Adrenal gland (tissue), 12 donors: ENCODE measurements around the gene PRPF19. TPM values are rescaled to one million over a fixed set of nuclear protein-coding genes. Genes with fewer than 3 reads are reported as not detected.

ENCODE experiments used
- DNase-seq, 7 donors: peaks; one replicate each; pipeline ENCODE4 v3.0.0-alpha.2; 2019 to 2020
- H3K27ac ChIP-seq, 5 donors: fragments of 200-600 bp; sonication (generic) in 4 of 5; 1 replicate in 3 of 5; 2 replicates in 2 of 5; pipeline versions ENCODE4 v1.5.1 to v1.8.0; 2016 to 2020; ENCODE audit warnings: mild to moderate bottlenecking in 1 of 5
- H3K27me3 ChIP-seq: fragments of 200-600 bp; 2 replicates; pipeline ENCODE4 v1.8.0; 2021
- H3K36me3 ChIP-seq, 2 donors: fragments of 200-600 bp; replicated peaks in 1 of 2; 1 replicate in 1 of 2; 2 replicates in 1 of 2; pipeline versions ENCODE4 v1.5.1 to v1.8.0; 2018 to 2022
- H3K4me1 ChIP-seq, 2 donors: fragments of 200-600 bp; replicated peaks in 1 of 2; 1 replicate in 1 of 2; 2 replicates in 1 of 2; pipeline versions ENCODE4 v1.5.1 to v1.8.0; 2018 to 2021
- H3K4me3 ChIP-seq, 4 donors: fragments of 200-600 bp; sonication (generic) in 3 of 4; one replicate each; pipeline ENCODE4 v1.5.1; 2016 to 2018
- H3K9me3 ChIP-seq, 3 donors: fragments of 200-600 bp; sonication (generic) in 1 of 3; replicated peaks in 1 of 3; 1 replicate in 2 of 3; 2 replicates in 1 of 3; pipeline versions ENCODE4 v1.5.1 to v1.8.0; 2016 to 2021
- CTCF ChIP-seq, 6 experiments: fragments of 450-650 bp in 4 of 6; fragments of 200-600 bp in 2 of 6; sonication (generic) in 1 of 6; IDR thresholded peaks; 1 replicate in 5 of 6; 2 replicates in 1 of 6; pipeline versions ENCODE4 v1.5.1 to v1.8.0; 2016 to 2021; ENCODE audit warnings: antibody characterized with exemption in 6 of 6, mild to moderate bottlenecking in 2 of 6, moderate library complexity in 1 of 6
- POLR2A ChIP-seq, 2 donors: fragments of 450-650 bp; IDR thresholded peaks; one replicate each; pipeline ENCODE4 v1.6.1; 2017; ENCODE audit warnings: antibody characterized with exemption in 2 of 2, mild to moderate bottlenecking in 2 of 2, moderate library complexity in 1 of 2
- WGBS, 4 donors: extraction: QIAGEN DNeasy Blood & Tissue Kit in 2 of 4; methylation state at CpG; one replicate each; pipeline versions ENCODE4 v1.1.5 to v1.1.7; 2013 to 2017; 5-methylcytosine and 5-hydroxymethylcytosine counted together
- intact Hi-C, 2 donors: fragments of 100-400 bp; cut with DNase I; formaldehyde crosslinking; loops; one replicate each; pipeline versions ENCODE4 v1.14.1 to v1.15.0; 2022 to 2023
- polyA plus RNA-seq, 3 donors: library from polyadenylated mRNA; stranded (reverse); fragments of 200-250 nt in 2 of 3; fragments of 350-450 nt in 1 of 3; fragmentation: Illumina TruSeq in 1 of 3; extraction: RNeasy Lipid Tissue Mini Kit (QIAGEN cat#74804) in 1 of 3; gene quantifications; one replicate each; pipeline ENCODE4 v1.2.3, GENCODE V29; 2013 to 2014
- total RNA-seq, 9 donors: library from RNA; depleted of rRNA in 4 of 9; stranded (reverse); fragments of >200 nt in 4 of 9; fragments of 120-200 nt in 1 of 9; fragmentation: NEBNext Ultra II Directional in 1 of 9; extraction: Animal tissue kit (Norgen Biotek cat#: 25700) in 1 of 9; gene quantifications; one replicate each; pipeline versions ENCODE4 v1.1.0 to v1.2.4, GENCODE V29; 2013 to 2023
- donor health status: healthy with polysubstance abuse.
- donor health status: Bipolar disorder and iron deficiency.
- donor health status: DM: yes; HTN: yes; CAD: no.
- donor health status: DM: no; HTN: no; CAD: no.
- donor health status: DM: no; HTN: no; CAD: no.
- donor health status: DM: yes; HTN: yes; CAD: no.

The PRPF19 gene
- total and polyA plus RNA-seq, 12 donors: 45.5 to 129 (median 100.0) TPM

DNA sequence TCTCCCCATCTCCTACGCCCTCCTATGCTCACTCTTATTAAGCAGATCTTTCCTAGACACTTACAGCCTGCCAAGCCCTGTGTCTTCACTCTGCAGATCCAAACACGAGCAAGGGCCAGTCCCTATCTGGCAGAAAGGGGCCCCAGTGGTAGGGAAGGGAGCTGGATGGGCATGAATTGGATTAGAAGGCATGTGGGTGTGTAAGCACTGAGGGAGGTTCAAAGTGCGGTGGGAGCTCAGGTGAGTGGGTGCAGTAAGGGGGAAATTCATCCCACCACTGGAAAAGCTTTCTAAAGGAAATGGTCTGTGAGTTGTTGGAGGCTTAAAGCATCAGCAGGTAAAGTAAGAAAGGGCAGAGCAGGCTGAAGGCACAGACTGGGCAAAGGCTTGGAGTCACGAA is 23.4 kb upstream of the PRPF19 start:
- intact Hi-C loops: no loop called here
- TF ChIP-seq POLR2A (IDR thresholded peaks at IDR 0.05): no peak
- TF ChIP-seq CTCF (IDR thresholded peaks at IDR 0.05): no peak
- DNase-seq: no peak

GRCh38 chr11:60928563-60929001 is 22.2 kb upstream of the PRPF19 start:
- no peaks in the 10 kb centered on the region for H3K36me3 ChIP-seq
- H3K27me3 ChIP-seq: no peaks in the 10 kb centered on the region
- H3K9me3 ChIP-seq: no peaks in the 10 kb centered on the region
- H3K27ac ChIP-seq: no peak overlapping the region
- TF ChIP-seq POLR2A (IDR thresholded peaks at IDR 0.05) (no peak), CTCF (IDR thresholded peaks at IDR 0.05) (no peak)
- intact Hi-C loops: no loop called here
- H3K4me1 ChIP-seq: peaks cover 15 to 18% of the 10 kb centered on the region in 2 donors
- H3K4me3 ChIP-seq: no peak overlapping the region
- 89 to 100% (median 93%) methylated on average over 3 to 20 of the region's 20 CpGs for WGBS, 4 donors
- DNase-seq: no peak

More for the DNA sequence above, 23.4 kb upstream of the PRPF19 start:
- Histone ChIP-seq H3K4me3 (no peak overlapping the region), H3K36me3 (no peaks in the 10 kb centered on the region), H3K27ac (no peak overlapping the region), H3K4me1 (peaks cover 4 to 6% of the 10 kb centered on the region in 2 donors), H3K9me3 (no peaks in the 10 kb centered on the region), H3K27me3 (no peaks in the 10 kb centered on the region)
- 79 to 91% (median 87%) methylated on average over 4 of the region's 4 CpGs for WGBS, 4 donors

DNA sequence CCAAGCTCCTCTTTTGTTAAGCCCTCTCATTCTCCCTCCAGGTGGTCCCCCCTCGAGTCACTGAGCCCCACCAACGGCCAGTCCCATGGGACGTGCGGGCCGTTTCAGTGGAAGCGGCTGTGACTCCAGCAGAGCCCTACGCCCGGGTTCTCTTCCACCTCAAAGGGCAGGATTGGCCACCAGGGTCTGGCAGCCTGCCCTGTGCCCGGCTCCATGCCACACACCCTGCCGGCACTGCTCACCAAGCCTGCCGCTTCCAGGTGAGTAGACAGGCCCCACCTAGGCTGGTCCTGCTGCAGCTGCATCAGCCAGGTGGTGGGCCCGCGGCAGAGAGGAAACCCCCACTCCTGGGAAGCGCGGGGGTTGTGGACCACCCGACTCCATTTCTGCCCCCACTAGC is 21.2 kb upstream of the PRPF19 start:
- peaks cover 0 to 5% of the 10 kb centered on the region in 2 donors for H3K36me3 ChIP-seq
- H3K4me1 ChIP-seq: peaks cover 15 to 18% of the 10 kb centered on the region in 2 donors
- no peaks in the 10 kb centered on the region for H3K27me3 ChIP-seq
- H3K4me3 ChIP-seq: no peak overlapping the region
- TF ChIP-seq POLR2A (IDR thresholded peaks at IDR 0.05) (no peak), CTCF (IDR thresholded peaks at IDR 0.05) (no peak)
- intact Hi-C loops: no loop called here
- H3K9me3 ChIP-seq: no peaks in the 10 kb centered on the region
- H3K27ac ChIP-seq: no peak overlapping the region
- WGBS, 4 donors: 89 to 99% (median 89%) methylated on average over 13 to 16 of the region's 16 CpGs
- no peak for DNase-seq

DNA sequence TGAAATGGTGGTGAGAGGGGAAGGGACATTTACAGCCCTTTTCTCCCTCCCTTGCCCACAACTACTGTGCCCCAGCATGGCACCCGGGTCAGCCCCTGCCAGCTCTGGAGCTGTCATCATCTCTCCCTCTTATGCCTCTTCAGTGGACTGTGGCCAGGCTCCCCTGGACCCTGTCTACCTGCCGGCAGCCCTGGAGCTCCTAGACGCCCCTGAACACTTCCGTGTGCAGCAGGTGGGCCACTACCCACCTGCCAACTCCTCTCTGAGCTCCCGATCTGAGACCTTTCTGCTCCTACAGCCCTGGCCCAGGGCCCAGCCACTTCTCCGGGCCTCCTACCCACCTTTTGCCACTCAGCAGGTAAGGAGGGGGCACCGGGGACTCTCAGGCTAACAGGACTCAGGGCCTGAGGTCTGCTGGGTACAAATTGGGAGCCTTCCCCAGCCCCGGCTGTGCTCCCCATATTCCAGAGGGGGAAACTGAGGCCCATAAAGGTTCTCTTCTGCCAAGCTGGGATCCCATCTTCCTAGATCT is 20.7 kb upstream of the PRPF19 start:
- intact Hi-C loops: no loop called here
- Histone ChIP-seq H3K4me3 (no peak overlapping the region), H3K27ac (no peak overlapping the region), H3K27me3 (no peaks in the 10 kb centered on the region), H3K4me1 (peaks cover 15 to 18% of the 10 kb centered on the region in 2 donors), H3K36me3 (peaks cover 0 to 10% of the 10 kb centered on the region in 2 donors), H3K9me3 (no peaks in the 10 kb centered on the region)
- DNase-seq: no peak
- TF ChIP-seq POLR2A (IDR thresholded peaks at IDR 0.05) (no peak), CTCF (IDR thresholded peaks at IDR 0.05) (no peak)
- 80 to 94% (median 91%) methylated on average over 6 to 8 of the region's 8 CpGs for WGBS, 4 donors
